Fibroblast of the aortic adventitia (primary cell): ENCODE data around the gene ACTA2. TPM values are rescaled to one million over a fixed set of nuclear protein-coding genes. Genes with fewer than 3 reads are reported as not detected.

Experiments
- DNase-seq: peaks from one replicate; pipeline ENCODE4 v3.0.0-alpha.2; 2010; ENCODE audit warnings: low read depth
- H3K4me3 ChIP-seq: 2 replicates; pipeline ENCODE4 v1.5.1; 2011; ENCODE audit warnings: low read depth, mild to moderate bottlenecking, control low read depth, low read length, moderate library complexity
- total RNA-seq: library from RNA; depleted of rRNA; stranded (reverse); fragments of >200 nt; gene quantifications from 2 replicates; pipeline ENCODE4 v1.2.3, GENCODE V29; 2012; ENCODE audit warnings: low replicate concordance
- TF ChIP-seq, protein P1 (sequence below): IDR thresholded peaks from 2 replicates; pipeline ENCODE4 v1.5.1; 2011; ENCODE audit warnings: mild to moderate bottlenecking, low read length, control low read depth, inconsistent platforms; ENCODE audit not compliant: insufficient read depth

The ACTA2 gene
- total RNA-seq = 73.5 and 241 TPM in 2 replicates

GRCh38 chr10:88952647-88953111 is at the start of gene ACTA2:
Gene ACTA2 (minus strand): TSS chr10:88952773. CDS start chr10:88948930, 3,843 bp downstream.
- peak; percentile 46 for DNase-seq
- TF ChIP-seq, protein P1, sequence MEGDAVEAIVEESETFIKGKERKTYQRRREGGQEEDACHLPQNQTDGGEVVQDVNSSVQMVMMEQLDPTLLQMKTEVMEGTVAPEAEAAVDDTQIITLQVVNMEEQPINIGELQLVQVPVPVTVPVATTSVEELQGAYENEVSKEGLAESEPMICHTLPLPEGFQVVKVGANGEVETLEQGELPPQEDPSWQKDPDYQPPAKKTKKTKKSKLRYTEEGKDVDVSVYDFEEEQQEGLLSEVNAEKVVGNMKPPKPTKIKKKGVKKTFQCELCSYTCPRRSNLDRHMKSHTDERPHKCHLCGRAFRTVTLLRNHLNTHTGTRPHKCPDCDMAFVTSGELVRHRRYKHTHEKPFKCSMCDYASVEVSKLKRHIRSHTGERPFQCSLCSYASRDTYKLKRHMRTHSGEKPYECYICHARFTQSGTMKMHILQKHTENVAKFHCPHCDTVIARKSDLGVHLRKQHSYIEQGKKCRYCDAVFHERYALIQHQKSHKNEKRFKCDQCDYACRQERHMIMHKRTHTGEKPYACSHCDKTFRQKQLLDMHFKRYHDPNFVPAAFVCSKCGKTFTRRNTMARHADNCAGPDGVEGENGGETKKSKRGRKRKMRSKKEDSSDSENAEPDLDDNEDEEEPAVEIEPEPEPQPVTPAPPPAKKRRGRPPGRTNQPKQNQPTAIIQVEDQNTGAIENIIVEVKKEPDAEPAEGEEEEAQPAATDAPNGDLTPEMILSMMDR = no peak
- H3K4me3 ChIP-seq = peak within 1 kb of the TSS; percentile 2

DNA sequence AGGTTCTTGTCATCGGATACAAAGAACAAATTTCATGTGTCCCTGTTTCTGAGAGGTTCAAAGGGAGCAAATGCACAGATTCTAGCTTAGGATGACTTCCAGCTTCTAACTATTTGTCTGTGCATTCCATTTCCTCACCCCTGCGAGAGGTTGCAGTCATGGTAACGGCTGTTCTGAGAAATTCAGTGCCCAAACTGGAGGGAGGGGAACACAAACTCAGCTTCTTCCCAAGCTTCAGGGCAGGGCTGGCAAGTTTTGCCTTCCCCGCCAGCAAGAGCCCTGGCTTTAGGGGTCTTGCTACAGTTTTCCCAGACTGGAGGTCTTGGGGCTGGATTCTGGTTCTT is 49.1 kb upstream of the ACTA2 start:
- peak; percentile 38 for DNase-seq
- no peak overlapping the region for H3K4me3 ChIP-seq
- TF ChIP-seq, protein P1 = no peak

GRCh38 chr10:89001024-89001728 is 48.6 kb upstream of the ACTA2 start:
- DNase-seq = no peak
- no peak overlapping the region for H3K4me3 ChIP-seq
- TF ChIP-seq, protein P1 = no peak

DNA sequence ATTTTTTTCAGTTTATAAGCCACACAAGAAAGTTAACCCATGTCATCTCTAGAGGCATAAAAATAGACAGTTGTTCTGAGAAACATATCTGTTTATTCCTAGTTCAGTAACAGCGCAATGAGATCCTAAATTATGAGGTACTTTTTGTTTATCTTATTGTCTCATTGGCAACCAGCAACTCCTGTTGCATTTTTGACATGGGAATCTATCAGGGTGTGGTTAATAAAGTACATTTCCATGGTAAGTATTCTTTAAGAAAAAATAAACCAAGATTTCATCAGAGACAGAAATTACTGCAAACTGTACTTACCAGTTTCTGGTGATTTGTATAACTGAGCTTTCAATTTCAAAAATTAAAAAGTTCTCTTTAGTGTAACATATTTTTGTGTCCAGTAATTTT is 47.1 kb upstream of the ACTA2 start:
- H3K4me3 ChIP-seq = no peak overlapping the region
- DNase-seq = peak; percentile 62
- TF ChIP-seq, protein P1 = no peak

- no peak for DNase-seq
- no peak overlapping the region for H3K4me3 ChIP-seq
- TF ChIP-seq, protein P1 = no peak
Measured at GRCh38 chr10:88996927-88997326, 44.4 kb upstream of the ACTA2 start.

DNA sequence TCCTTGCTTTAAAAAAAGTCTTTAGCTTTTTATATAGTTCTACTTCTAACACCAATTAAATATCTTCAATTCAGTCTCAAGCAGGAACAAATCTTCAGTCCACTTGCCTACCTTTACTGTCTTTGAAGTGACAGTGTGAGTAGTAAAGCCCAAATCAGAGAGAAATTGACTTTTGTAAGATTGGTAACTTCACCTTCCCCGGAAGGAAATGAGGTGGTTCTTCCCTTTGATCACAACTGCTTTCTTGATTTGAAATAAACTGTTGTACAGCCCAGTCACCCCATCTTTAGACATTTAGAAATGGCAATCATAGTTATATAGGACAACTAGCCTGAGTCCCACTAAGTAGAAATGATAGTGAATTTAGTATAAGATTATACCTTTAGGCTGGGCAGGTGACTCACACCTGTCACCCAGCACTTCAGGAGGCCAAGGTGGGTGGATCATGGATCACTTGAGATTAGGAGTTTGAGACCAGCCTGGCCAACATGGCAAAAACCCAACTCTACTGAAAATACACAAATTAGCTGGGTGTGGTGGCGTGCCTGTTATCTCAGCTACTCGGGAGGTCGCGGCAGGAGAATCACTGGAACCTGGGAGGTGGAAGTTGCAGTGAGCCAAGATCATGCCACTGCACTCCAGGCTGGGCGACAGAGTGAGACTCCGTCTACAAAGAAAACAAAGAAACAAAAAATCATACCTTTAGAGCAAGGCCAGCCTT is 42.7 kb upstream of the ACTA2 start:
- no peak overlapping the region for H3K4me3 ChIP-seq
- TF ChIP-seq, protein P1 = no peak
- no peak for DNase-seq
